Activated naive CD4-positive, alpha-beta T cell treated with anti-CD3 and anti-CD28 coated beads, Interleukin-2, amount 50 U/mL, for 24 hours (primary cell): ENCODE data around the gene CWC27.
"Not testable (repeated sequence)": the region's sequence is repeated elsewhere in the genome, so short reads cannot be mapped to it uniquely, and the experiment has no call there.

ENCODE experiments used
- H3K27ac Mint-ChIP-seq: one replicate; pipeline ENCODE4 v1.8.0; 2021; ENCODE audit warnings: mild to moderate bottlenecking, mixed read lengths
- H3K27me3 Mint-ChIP-seq: one replicate; pipeline ENCODE4 v1.8.0; 2021; ENCODE audit warnings: mixed read lengths
- H3K36me3 Mint-ChIP-seq: one replicate; pipeline ENCODE4 v1.8.0; 2021; ENCODE audit warnings: mixed read lengths
- H3K4me1 Mint-ChIP-seq: one replicate; pipeline ENCODE4 v1.8.0; 2021; ENCODE audit warnings: mixed read lengths
- H3K4me3 Mint-ChIP-seq: one replicate; pipeline ENCODE4 v1.8.0; 2021; ENCODE audit warnings: mild to moderate bottlenecking, mixed read lengths
- H3K9me3 Mint-ChIP-seq: one replicate; pipeline ENCODE4 v1.8.0; 2021; ENCODE audit warnings: mixed read lengths

The CWC27 gene

DNA sequence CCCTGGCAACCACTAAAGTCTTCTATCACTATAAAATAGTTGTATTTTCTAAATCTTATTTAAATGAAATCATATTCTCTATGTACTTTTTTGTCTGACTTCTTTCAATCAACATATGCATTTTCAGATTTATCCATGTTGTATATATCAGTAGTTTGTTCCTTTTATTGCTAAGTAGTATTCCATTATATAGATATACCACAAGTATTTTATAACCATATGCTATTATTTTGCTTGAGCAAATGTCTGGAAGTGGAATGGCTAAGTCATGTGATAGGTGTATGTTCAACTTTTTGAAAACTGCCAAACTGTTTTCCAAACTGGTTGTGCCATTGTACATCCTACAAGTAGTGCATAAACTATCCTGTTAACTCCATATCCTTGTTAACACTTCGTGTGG is 131.1 kb downstream of the CWC27 start:
- H3K9me3 Mint-ChIP-seq, result peaks cover 25% of the 10 kb centered on the region
- H3K27me3 Mint-ChIP-seq, result no peaks in the 10 kb centered on the region
- H3K27ac Mint-ChIP-seq, result no peak overlapping the region
- peaks cover 54% of the 10 kb centered on the region for H3K36me3 Mint-ChIP-seq
- no peaks in the 10 kb centered on the region for H3K4me1 Mint-ChIP-seq
- no peak overlapping the region for H3K4me3 Mint-ChIP-seq

- Mint-ChIP-seq H3K4me3 (no peak overlapping the region), H3K4me1 (no peaks in the 10 kb centered on the region), H3K9me3 (peaks cover 20% of the 10 kb centered on the region), H3K36me3 (peaks cover 53% of the 10 kb centered on the region), H3K27me3 (no peaks in the 10 kb centered on the region), H3K27ac (no peak overlapping the region)
These were observed 131.9 kb downstream of the CWC27 start for GRCh38 chr5:64900618-64901017.

DNA sequence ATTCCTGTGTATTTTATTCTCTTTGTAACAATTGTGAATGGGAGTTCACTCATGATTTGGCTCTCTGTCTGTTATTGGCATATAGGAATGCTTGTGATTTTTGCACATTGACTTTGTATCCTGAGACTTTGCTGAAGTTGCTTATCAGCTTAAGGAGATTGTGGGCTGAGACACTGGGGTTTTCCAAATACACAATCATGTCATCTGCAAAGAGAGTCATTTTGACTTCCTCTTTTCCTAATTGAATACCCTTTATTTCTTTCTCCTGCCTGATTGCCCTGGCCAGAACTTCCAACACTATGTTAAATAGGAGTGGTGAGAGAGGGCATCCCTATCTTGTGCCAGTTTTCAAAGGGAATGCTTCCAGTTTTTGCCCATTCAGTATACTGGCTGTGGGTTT is 138.7 kb downstream of the CWC27 start:
- H3K9me3 Mint-ChIP-seq, H3K4me3 Mint-ChIP-seq, H3K27me3 Mint-ChIP-seq, H3K27ac Mint-ChIP-seq, H3K4me1 Mint-ChIP-seq: not testable (repeated sequence)
- peaks cover 58% of the 10 kb centered on the region for H3K36me3 Mint-ChIP-seq

- Mint-ChIP-seq H3K27me3 (no peaks in the 10 kb centered on the region), H3K36me3 (peaks cover 52% of the 10 kb centered on the region), H3K27ac (no peak overlapping the region)
These were observed 145.7 kb downstream of the CWC27 start for GRCh38 chr5:64914396-64914795.

GRCh38 chr5:64918083-64918482 is 149.4 kb downstream of the CWC27 start:
- H3K27ac Mint-ChIP-seq, result no peak overlapping the region
- no peak overlapping the region for H3K4me3 Mint-ChIP-seq
- peaks cover 64% of the 10 kb centered on the region for H3K36me3 Mint-ChIP-seq
- H3K4me1 Mint-ChIP-seq, result no peaks in the 10 kb centered on the region
- peaks cover 20% of the 10 kb centered on the region for H3K9me3 Mint-ChIP-seq
- H3K27me3 Mint-ChIP-seq, result no peaks in the 10 kb centered on the region

More at GRCh38 chr5:64914396-64914795, 145.7 kb downstream of the CWC27 start:
- H3K4me3 Mint-ChIP-seq, result no peak overlapping the region
- no peaks in the 10 kb centered on the region for H3K4me1 Mint-ChIP-seq
- peaks cover 14% of the 10 kb centered on the region for H3K9me3 Mint-ChIP-seq

DNA sequence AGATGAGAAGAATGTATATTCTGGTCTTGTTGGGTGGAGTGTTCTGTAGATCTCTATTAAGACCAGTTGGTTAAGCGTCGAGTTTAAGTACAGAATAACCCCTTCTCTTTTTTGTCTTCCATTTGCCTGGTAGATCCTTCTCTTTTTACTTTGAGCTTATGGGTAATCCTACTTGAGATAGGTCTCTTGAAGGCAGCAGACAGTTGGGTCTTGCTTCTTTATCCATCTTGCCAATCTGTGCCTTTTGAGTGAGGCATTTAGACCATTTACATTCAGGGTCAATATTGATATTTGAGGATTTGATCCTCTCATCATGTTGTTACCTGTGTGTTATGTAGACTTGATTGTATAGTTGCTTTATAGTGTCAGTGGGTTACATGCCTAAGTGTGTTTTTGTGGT is 152.7 kb downstream of the CWC27 start:
- Mint-ChIP-seq H3K27me3 (no peaks in the 10 kb centered on the region), H3K27ac (no peak overlapping the region), H3K9me3 (peaks cover 20% of the 10 kb centered on the region), H3K4me1 (peaks cover 3% of the 10 kb centered on the region), H3K36me3 (peaks cover 54% of the 10 kb centered on the region), H3K4me3 (no peak overlapping the region)

GRCh38 chr5:64923151-64923685 is 154.5 kb downstream of the CWC27 start:
- Mint-ChIP-seq H3K27me3 (no peaks in the 10 kb centered on the region), H3K27ac (no peak overlapping the region), H3K4me1 (peaks cover 13% of the 10 kb centered on the region), H3K36me3 (peaks cover 44% of the 10 kb centered on the region), H3K9me3 (peaks cover 16% of the 10 kb centered on the region), H3K4me3 (no peak overlapping the region)

- Mint-ChIP-seq H3K4me1 (peaks cover 16% of the 10 kb centered on the region), H3K36me3 (peaks cover 45% of the 10 kb centered on the region), H3K4me3 (no peak overlapping the region)
These were observed 156.4 kb downstream of the CWC27 start for GRCh38 chr5:64925123-64925522.

GRCh38 chr5:64929833-64930232 is 161.1 kb downstream of the CWC27 start:
- Mint-ChIP-seq H3K9me3 (peaks cover 5% of the 10 kb centered on the region), H3K4me1 (peaks cover 16% of the 10 kb centered on the region), H3K36me3 (peaks cover 37% of the 10 kb centered on the region), H3K27me3 (no peaks in the 10 kb centered on the region), H3K27ac (no peak overlapping the region), H3K4me3 (no peak overlapping the region)

More at GRCh38 chr5:64925123-64925522, 156.4 kb downstream of the CWC27 start:
- H3K9me3 Mint-ChIP-seq, result peaks cover 15% of the 10 kb centered on the region
- H3K27ac Mint-ChIP-seq, result no peak overlapping the region
- no peaks in the 10 kb centered on the region for H3K27me3 Mint-ChIP-seq

DNA sequence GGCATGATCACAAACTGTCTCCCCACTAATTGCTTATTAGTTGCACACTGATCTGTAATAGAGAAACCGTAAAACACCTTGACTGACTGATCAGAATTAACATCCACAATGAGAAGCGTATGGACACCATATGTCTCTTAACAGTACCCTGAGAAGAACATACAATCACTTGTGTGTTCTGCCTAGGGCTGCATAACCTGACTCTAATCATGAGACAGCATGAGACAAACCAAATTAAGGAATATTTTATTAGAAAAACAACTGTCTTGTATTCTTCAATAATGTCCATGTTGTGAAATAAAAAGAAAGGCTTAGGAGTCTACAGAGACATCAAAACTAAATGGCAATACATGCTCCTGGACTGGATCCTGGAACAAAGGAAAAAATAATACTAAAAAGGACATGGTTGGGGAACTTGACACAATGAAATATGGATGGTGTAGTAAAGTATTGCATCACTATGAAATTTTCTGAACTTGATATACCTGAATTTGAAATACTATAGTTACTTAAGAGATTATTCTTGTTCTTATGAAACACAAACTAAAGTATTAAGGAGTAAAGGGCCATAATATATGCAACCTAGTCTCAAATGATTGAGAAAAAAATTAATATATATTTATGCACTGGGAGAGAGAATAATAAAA is 162.1 kb downstream of the CWC27 start:
- Mint-ChIP-seq H3K27me3 (no peaks in the 10 kb centered on the region), H3K27ac (no peak overlapping the region), H3K9me3 (peaks cover 5% of the 10 kb centered on the region), H3K4me1 (peaks cover 15% of the 10 kb centered on the region), H3K36me3 (peaks cover 44% of the 10 kb centered on the region), H3K4me3 (no peak overlapping the region)

GRCh38 chr5:64939422-64939771 is 170.7 kb downstream of the CWC27 start:
- not testable (repeated sequence) for H3K4me1 Mint-ChIP-seq, H3K4me3 Mint-ChIP-seq, H3K27ac Mint-ChIP-seq, H3K27me3 Mint-ChIP-seq
- H3K9me3 Mint-ChIP-seq, result peaks cover 12% of the 10 kb centered on the region
- H3K36me3 Mint-ChIP-seq, result peaks cover 51% of the 10 kb centered on the region

DNA sequence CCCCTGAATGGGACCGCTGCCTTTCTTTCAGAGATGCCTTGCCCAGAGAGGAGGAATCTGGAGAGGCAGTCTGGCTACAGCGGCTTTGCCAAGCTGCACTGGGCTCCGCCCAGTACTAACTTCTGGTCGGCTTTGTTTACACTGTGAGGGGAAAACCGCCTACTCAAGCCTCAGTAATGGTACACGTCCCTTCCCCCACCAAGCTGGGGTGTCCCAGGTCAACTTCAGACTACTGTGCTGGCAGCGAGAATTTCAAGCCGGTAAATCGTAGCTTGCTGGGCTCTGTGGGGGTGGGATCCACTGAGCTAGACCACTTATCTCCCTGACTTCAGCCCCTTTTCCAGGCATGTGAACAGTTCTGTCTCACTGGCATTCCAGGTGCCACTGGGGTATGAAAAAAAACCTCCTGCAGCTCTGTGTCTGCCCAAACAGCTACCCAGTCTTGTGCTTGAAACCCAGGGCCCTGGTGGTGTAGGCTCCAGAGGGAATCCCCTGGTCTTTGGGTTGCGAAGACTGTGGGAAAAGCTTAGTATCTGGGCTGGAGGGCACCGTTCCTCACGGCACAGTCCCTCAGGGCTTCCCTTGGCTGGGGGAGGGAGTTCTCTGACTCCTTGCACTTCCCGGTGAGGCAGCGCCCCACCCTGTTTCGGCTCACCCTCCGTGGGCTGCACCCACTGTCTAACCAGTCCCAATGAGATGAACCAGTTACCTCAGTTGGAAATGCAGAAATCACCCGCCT is 171.2 kb downstream of the CWC27 start:
- Mint-ChIP-seq H3K27ac (no peak overlapping the region), H3K4me3 (no peak overlapping the region), H3K36me3 (peaks cover 53% of the 10 kb centered on the region), H3K4me1 (no peaks in the 10 kb centered on the region), H3K9me3 (peaks cover 12% of the 10 kb centered on the region), H3K27me3 (no peaks in the 10 kb centered on the region)

- peaks cover 35% of the 10 kb centered on the region for H3K36me3 Mint-ChIP-seq
- no peaks in the 10 kb centered on the region for H3K4me1 Mint-ChIP-seq
- H3K27me3 Mint-ChIP-seq, result no peaks in the 10 kb centered on the region
- H3K27ac Mint-ChIP-seq, result no peak overlapping the region
- H3K9me3 Mint-ChIP-seq, result peaks cover under 1% of the 10 kb centered on the region
- H3K4me3 Mint-ChIP-seq, result no peak overlapping the region
These were observed 173.7 kb downstream of the CWC27 start for GRCh38 chr5:64942460-64942859.

DNA sequence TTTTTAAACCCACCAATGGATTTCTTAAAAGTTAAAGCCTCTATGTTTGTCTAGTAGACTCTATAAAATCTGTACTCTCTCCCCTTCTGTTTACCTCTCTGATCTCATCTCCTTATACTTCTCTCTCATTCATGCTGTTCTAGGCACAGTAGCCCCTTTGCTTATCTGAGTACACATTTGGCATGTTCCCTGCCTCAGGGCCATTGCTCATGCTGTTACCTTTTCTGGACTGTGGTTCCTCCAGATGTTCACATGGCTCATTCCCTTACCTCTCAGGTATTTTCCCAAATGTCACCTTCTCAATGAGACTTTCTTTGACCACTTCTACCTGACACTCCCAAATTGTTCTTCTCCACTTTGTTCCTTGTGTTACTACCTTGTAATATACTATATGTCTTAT is 176.1 kb downstream of the CWC27 start:
- Mint-ChIP-seq H3K27me3 (no peaks in the 10 kb centered on the region), H3K27ac (no peak overlapping the region), H3K9me3 (no peaks in the 10 kb centered on the region), H3K36me3 (peaks cover 28% of the 10 kb centered on the region), H3K4me3 (no peak overlapping the region), H3K4me1 (no peaks in the 10 kb centered on the region)

GRCh38 chr5:64947031-64947430 is 178.3 kb downstream of the CWC27 start:
- H3K4me3 Mint-ChIP-seq, result no peak overlapping the region
- H3K27ac Mint-ChIP-seq, result no peak overlapping the region
- no peaks in the 10 kb centered on the region for H3K9me3 Mint-ChIP-seq
- peaks cover 28% of the 10 kb centered on the region for H3K36me3 Mint-ChIP-seq
- H3K27me3 Mint-ChIP-seq, result no peaks in the 10 kb centered on the region
- H3K4me1 Mint-ChIP-seq, result no peaks in the 10 kb centered on the region

DNA sequence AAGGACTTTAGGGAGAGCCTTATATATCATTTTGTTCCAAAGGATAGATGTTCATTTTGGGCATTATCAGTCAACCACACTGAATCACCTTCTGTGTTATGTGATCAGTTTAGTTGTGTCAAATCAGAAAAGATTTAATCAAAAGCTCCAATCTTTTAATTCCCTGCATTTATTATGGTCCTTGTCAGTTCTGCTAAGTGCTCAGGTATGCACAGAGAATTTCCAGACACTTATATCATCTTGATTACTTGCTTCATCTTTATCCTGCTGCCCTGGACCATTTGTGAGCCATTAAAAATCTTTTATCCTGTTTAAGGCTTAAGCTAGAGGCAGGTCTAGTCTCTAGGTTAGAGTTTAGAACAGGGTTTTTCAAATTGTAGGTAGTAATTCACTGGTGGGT is 179.1 kb downstream of the CWC27 start:
- H3K4me3 Mint-ChIP-seq, result no peak overlapping the region
- H3K9me3 Mint-ChIP-seq, result no peaks in the 10 kb centered on the region
- H3K27ac Mint-ChIP-seq, result no peak overlapping the region
- H3K27me3 Mint-ChIP-seq, result no peaks in the 10 kb centered on the region
- peaks cover 27% of the 10 kb centered on the region for H3K36me3 Mint-ChIP-seq
- H3K4me1 Mint-ChIP-seq, result no peaks in the 10 kb centered on the region
